Eye (tissue), 1 donor: ENCODE data around the gene SNCA.

Experiments used
- DNase-seq: peaks from one replicate; pipeline ENCODE4 v3.0.0-alpha.2; 2015

SNCA gene

DNA sequence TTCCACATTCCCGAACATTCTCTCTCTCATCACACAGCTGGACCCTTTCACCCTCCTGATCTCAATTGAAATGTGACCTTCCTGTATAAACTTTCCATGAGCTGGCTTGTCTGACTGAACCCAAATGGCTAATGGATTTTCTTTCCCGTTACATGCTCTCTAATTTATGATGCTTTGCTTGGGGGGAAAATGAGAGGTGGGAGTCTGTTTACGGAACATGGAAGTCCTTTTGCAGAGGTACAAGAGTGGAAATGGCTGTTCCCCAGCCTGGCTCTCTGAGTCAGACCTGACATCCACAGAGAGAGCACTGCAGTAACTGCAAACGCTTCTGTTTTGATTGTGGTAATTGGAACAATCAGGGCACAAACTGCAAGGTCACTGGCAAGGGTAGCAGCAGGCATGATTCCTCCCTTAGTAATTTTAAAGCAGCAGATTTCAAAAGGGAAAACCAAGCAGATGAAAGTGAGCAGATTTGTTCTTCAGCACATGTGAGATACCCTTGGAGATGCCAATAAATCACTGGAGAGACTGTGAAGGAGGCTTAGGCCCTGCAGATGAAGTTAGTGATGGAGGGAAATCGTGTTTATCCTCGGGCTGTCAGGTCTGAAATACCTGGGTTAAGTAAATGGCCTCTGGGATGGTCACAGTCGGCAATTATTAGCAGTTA lies 83.9 kb downstream of the SNCA start:
- peak; percentile 67 for DNase-seq

DNA sequence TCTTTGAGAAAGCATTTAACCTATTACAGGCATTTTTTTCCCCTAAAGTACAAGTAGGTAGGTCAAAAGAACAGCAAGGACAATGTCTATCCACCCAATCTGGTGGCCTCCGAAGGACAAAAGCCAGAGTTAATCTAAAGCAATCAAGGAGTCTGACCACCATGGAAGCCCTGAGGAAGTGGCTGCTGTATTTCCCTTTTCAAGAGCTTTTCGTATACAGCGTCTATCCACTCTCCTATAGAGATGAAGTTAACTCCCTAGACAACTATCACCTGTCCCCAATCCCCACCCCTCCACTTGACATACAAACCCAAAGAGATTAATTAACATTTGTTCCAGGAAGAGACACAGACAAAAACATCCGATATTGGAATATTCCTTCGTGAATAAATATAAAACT lies 85.5 kb downstream of the SNCA start:
- DNase-seq: no peak

DNA sequence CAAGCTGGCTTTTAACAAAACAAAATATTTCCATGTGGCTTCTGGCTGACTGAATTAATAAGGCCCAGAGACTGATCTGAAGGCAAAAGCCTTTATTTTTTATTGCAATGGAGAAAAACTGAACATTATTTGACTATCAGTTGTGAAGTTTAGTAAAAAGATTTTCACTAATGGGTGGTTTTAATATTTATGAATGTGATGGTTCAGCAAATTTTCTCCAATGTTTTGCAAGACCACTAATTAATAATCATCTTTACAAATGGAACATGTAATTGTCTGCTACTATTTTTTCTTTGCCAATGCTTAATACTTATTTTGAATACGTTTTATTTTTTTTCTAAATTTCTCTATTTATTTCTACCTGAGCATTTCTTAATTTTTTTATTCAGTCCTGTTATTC lies 90.6 kb downstream of the SNCA start:
- DNase-seq: no peak

DNA sequence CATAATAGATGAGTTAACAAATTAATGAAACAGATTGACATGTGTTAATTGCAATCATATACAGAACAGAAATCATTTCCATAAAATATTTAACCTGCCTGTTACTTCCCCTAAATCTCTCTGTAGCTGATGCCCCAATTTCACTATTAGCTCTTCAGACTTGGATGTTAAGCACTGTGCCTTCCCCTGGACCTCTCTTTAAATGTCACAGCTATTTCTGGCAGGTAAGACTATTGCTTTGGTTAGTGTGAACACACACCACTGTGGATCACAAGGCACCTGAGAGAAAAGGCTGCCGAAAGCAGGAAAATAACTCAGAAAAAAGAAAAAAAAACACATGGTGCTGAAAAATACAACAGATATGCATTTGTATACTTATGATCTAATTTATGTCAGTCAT lies 91.3 kb downstream of the SNCA start:
- DNase-seq: no peak

DNA sequence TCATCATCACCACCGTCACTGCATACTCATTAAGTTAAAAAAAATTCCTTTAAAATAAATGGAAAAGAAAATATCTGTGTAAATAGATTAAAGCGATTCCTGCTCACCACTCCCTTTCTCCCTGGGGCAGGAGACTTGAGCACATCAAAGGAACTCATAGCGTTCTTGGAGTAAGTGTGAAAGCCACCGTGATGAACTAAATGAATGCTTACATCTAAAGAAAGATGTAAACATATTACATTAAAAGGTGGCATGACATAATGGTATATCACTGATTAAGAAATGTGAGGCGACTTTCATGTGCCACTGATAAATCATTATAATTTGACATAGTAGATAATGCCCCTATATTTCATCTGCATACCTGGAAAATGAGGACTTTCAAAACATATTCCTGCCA lies 92.0 kb downstream of the SNCA start:
- no peak for DNase-seq

DNA sequence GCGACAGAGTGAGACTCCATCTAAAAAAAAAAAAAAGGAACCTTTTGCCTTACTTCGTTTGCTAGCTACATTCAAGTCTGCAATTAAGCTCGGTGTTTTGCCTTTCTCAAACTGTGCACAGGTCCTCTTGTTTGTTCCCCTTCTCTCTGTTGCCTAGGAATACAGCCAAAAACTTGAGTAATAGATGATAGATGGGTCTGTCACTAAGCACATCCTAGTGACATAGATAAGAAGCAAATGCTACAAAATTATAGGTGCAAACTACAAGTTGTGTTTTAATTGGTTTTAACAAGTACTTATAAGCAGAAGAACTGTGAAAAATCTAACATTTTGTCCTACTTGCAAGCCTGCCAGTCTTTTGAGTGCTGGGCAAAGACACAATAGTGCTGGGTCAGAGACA lies 95.2 kb downstream of the SNCA start:
- no peak for DNase-seq

DNA sequence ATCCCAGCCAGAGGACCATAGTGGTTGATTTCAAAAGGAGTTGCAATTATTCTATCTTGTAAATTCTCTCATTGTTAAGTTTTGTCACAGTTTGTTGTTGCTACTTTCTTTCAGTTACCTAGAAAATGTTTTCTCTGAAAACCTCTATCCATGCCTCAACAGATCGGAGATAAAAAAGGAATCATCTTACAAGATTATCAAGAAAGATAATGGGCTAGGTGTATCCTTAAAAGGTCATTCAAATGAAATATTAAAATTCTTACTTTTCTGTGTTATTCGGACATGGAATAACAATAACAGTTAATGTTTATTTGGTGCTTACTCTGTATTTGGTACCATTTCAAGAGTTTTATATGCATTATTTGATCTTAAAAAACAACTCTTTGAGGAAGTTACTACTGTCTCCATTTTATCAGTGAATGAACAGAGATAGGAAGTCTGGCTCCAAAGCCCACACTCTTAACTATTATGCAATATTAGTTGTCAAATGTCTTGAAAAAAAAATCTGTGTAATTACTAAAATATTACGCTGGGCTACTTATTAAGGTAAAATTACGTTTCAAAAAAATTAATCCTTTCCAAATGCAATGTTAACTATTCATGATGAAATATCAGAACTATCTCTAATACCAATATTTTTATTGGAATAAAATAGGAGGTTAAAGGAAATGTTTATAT lies 97.5 kb downstream of the SNCA start:
- no peak for DNase-seq

DNA sequence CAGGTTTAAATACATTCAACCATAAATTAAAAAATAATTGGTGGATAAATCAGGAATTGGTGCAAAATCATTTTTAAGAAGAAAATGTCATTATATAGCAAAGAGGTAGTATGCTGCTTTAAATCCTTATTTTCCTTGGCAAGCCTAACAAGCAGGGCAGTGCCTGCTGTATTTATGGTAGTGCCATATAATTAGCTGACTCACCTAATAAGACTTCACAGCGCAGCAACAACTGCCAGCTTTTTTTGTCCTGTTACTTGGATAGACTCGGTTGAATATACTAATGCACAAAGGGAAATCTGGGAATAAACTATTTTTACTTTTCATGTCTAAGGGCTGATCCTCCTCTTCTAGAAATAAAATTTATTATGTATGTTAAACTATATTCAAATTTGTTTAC lies 99.1 kb downstream of the SNCA start:
- DNase-seq: no peak

DNA sequence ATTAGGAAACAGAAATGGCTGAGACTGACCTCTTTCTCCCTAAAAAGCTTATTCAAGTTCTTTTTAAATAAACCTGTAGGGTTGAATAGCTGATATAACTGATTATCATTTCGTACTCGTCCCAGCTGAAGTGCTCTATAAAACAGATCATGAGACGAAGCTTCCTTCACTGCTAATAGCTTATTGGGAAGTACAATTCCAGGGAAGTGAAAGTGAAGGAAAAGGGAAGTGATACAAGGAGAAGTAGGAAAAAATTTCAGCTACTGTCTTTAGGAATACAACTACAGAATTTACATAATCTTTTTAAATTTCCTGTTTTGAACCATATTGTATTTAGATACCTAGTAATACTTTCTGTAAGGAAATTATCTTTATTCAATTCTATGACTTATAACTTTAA lies 103.0 kb downstream of the SNCA start:
- DNase-seq: no peak

DNA sequence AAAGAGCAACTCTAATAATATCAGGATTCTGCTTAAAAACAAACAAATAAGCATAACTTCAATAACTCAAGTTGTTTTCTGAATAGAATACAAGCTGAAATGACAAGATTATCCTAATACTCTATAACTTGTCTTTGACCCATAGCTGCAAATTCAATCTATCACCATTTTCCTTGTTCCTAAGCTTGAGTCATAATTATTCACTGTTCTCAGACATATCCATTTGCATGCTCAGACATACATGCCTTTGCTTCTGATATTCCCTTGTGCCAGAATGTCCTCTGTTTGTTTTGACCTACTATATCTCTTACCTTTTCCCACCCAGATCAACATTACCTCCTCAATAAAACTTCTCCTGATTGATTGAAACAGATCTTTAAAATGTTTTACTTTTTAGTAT lies 109.7 kb downstream of the SNCA start:
- DNase-seq: no peak

DNA sequence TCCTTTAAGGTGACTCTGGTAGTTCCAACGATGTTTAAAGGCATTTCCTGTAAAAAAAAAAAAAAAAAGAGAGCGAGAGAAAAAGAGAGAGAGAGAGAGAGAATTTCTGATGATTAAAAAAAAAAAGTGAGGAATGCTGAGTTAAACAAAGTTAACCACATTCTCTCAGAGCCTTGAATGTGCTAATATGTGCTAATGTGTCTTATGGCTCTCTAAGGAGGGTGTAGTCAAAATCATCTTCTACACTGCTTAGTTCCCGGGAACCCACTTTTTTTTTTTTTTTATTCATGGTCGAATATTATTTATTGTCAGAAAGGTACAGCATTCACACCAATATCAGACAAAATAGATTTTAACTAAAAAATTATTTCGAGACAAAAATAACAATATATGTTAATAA lies 111.7 kb downstream of the SNCA start:
- no peak for DNase-seq

DNA sequence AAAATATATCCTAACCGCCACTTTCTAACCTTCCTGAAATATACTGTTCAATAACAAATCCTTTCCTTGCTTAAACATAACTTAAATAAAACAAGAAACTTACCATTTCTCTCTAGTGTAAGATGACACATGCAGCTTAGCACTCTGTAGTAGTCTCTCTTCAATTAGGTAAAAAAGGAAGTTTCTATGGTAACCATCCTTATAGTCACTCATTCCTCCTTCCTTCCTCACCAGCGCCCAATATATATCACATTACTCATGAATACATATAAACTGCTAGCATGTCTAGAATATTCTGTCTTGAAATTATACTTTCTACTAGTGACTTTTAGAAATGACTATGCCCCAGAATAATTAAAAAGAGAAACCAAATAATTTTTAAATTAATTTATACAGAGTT lies 112.2 kb downstream of the SNCA start:
- DNase-seq: no peak

DNA sequence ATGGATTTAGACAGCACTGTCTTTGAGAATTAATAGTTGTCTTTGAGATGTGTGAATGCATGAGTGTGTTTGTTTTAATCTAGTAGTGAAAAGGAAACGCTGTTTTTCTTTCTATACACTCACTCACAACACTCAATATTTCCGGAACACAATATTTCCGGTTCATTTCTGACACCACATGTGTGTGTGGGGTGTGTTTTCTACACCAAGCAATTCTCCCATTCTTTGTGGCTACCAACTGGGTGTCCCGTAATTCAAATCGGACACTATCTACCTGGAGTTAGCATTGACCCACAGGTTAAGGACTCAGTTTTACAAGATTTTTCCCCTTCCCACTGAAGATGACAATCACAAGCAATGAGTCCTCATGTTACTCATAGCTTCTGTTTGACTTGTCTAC lies 113.9 kb downstream of the SNCA start:
- DNase-seq: no peak

DNA sequence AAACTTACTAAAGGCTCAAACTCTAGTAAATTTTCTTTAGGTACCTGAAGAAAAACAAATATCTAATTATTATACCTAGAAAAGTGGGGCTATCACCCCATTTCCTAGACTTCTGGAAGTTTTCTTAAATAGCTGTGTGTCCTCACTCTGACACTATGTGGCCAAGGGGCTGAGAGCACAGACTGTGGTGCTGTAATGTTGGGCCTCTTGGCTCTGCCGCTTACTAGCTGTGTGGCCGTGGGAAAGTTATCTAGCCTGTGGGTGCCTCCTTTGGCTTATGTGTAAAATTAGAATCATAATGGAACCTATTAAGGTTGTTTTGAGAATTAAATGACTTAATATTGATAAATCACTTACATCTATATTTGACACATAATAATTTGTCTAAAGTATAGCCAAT lies 114.4 kb downstream of the SNCA start:
- DNase-seq: no peak

DNA sequence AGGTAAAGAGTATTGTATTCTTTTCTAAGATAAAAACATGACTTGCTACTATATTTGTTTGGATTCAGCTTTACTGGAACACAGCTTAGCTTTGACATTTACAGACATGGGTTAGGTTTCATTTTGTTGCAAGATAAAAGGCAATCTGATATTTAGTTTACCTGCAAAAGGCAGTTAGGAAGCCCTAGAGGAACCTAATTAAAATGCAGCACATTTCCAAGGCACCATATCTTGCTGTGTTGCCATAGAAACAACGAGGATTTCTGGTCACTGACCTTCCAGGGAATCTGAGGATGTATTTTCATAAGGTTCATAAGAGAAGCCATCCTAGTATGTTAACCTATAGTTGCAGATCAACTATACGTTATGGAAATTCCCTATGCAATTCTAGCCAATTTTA lies 116.0 kb downstream of the SNCA start:
- DNase-seq: no peak

DNA sequence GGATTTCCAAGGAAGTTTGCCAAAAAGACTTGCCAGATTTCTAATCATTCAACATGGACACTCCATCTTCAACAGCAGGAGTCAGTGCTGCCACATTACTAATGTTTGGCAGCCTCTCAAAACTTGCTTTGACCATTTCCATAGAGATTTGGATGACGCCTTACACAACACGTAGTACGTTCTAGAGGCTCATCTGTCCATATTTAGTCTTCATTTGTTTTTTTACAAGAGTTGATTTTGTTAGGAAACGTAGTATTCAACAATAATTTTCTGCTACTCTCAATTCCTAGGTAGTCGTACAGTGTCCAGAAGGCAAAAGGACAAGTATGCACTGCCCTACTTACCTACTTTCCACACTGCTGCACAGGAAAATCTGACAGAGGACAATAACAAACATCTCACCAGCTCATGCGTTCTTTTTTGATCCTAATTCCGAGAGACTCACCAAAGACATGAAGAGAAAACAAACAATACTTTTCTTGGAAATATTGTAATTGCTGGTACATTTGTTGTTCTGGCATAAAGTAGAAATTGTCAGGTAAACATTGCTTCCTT lies 117.3 kb downstream of the SNCA start:
- peak; percentile 56 for DNase-seq

DNA sequence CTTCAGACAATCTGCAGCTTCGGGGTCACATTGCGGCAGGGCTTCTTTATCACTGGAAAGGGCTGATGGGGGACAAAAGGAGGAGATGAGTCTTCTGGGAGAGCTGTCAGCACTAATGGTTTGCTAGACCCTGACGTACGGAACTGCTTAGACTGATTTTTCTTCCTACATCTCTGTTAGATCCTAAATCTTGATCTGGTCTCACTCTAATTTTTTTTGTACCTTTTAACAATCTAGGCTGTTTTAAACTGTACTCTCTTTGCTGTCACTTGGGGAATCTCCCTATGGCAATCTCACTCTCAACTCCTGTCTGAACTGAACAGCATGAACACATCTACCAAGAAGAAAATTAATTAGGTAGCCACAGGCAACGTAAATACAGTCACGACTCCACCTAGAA lies 120.1 kb downstream of the SNCA start:
- DNase-seq: peak; percentile 51

DNA sequence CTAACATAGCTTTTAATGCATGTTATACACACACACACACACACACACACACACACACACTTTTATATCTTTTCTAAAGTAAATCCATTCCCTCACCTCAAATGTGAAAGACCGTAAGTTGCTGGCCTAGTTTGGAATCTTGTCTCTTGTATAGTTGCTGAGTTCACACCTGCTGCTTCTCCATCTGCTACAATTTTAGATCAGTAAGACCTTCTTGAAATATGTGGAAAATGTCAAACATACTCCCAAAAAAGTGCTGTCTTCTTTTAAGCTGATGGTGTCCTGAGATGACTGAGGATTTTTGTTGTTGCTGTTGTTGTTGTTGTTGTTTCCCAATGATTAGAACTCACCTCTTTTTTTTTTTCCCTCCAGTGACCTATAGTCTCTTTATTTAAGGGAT lies 121.3 kb downstream of the SNCA start:
- DNase-seq: no peak

DNA sequence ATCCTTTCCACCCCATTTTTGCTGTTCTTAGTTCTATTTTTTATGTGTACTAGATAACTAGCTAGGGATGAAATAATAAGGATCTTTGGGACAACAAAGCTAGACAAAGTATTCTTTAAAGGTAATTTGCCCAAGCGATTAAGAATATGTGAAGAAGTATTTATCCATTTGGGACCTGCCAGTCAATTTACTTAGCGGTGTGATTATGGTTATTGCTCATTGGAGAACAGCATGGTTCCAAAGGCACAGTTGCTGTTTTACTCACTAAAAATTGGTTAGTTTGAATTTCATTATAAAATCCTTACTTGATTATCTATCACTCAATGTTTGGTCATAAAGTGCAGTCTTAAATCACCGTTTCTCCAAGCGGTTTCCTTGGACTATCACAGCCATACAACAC lies 124.1 kb downstream of the SNCA start:
- no peak for DNase-seq

DNA sequence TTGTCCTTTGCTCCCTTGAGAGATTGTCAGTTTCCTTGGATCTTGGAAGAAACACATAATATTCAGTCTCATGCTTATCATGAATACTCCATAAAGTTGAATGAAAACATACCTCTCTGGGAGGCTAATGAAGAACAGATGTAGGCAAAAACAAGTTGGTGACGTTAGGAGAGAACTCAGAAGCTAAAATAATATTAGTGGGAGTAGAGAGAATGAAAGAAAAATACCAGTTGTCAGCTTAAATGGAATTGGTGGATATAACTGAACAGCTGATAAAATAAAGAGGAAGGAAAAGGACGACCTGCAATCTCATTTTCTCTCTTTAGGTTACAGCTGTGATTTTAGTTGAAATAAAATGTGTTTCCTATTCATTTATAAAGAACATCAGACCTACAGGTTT lies 124.8 kb downstream of the SNCA start:
- DNase-seq: peak; percentile 58

DNA sequence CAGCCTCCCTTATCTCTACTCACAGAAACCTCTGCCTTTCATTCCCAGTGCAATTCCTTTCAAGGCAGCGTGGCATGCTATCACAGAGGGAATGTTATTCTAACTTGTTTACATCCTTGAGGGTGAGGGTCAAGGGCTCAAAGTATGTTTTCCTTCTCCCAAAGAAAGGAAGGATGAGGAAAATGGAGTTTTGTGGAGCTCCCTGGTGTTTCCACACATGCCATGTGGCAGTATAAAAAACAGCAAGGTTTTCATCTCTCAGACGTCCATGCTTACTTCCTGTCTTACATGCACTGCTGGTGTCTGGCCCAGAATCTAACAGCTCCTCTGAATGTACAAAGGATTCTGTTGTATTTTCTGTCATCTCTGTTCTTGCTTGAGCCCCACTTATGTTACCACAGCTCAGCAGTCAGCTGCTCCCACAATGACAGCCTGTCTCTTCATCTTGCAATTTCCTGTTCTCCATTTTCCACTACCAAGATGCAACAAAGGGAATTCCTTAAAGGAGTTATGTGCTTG lies 128.0 kb downstream of the SNCA start:
- DNase-seq: peak; percentile 44

DNA sequence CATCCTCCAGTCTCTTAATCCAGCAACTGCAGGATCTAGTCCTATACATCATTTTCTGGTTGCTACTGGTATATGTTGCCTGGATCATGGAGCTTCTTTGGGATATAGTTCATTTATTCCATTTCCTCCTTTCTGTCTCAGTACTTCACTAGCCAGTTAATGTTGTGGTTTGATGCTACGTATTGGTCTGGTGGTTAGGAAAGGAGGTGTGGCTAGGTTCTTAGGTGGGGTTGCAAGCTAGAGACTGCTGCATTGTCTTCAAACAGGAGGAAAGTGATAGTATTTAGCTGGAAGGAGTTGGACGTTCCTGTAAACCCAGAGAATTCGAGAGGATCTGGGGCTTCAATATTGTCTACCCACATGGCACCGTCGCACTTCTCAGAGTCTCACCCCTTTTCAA lies 129.5 kb downstream of the SNCA start:
- DNase-seq: no peak

DNA sequence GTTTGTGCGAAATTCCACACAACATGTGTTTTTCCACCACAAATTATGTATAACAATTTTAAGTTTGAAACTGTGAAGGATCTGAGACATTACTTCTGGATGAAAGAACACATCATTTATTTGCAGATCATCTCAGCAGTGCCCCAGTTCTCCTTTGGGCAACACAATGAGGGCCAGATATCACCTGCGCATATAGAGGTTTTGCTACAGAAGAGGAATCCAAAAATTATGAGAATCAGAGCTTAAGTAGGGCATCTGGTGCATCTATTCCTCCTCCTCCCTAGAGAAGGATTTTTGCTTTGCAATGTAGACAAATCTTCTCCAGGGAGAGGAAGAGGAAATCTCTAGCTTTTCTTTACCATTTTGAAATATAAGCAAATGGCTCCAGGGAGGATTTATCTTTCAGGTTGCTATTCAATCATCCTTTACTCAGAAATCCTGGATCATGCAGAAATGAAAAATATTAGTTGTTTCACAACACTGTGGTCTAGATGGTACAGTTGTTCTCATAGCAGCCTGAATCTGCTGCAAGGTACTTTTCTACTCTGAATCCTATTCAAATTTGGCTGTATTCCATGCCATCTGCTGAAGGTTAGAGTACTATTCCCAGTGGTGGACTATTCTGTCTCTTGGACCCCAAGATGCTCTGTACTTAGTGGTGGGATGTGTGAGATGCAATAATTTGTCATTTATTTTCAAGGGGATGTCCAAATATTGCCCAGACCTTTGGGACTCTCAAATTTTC lies 132.1 kb downstream of the SNCA start:
- no peak for DNase-seq
